HG02623 (cell line): Measurements from ENCODE around the gene ZRANB1.
"Not testable (repeated sequence)": the region's sequence is repeated elsewhere in the genome, so short reads cannot be mapped to it uniquely, and the experiment has no call there.

Experiments used
- ATAC-seq: cut with Tn5 transposase; IDR thresholded peaks from one replicate; pipeline ENCODE4 v1.9.1; 2021; ENCODE audit warnings: moderate library complexity; ENCODE audit not compliant: unreplicated experiment

The ZRANB1 gene

GRCh38 chr10:124941823-124942222 is at the start of gene ZRANB1:
ZRANB1 (plus strand) TSS chr10:124942123; CDS start chr10:124942494, 371 bp downstream.
- no peak for ATAC-seq

- ATAC-seq, result no peak
These were observed 49.0 kb upstream of the ZRANB1 start for GRCh38 chr10:124892905-124893304.

DNA sequence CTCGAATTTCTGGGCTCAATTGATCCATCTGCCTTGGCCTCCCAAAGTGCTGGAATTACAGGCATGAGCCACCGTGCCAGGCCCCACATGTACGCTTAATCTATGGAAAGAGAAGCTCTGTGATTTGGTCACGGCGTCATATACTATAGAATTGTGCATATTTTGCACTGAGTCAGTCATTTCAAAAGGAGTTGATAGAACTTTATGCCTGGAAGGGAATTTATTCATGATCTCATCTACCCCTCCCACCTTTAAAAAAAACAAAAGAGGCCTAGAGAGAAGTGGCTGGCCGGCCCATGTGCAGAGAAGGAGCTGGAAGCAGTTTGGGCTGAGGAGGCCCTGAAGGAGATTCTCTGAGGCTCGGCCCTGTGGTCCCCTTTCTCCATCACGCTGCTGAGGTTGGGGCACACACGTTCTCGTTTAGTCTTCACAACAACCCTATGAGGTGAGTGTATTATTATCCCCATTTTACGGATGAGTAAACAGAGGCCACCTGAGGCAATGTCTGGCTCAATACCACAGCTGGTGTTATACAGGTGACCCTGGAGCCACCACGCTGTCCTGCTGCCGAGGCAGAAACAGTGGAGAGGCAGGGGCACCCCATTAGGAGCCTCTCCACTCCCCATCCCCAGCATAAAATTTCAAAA is 47.2 kb upstream of the ZRANB1 start:
- ATAC-seq, result no peak

GRCh38 chr10:124896751-124897150 is 45.2 kb upstream of the ZRANB1 start:
- no peak for ATAC-seq

GRCh38 chr10:124898471-124898870 is 43.5 kb upstream of the ZRANB1 start:
- no peak for ATAC-seq

GRCh38 chr10:124899151-124899550 is 42.8 kb upstream of the ZRANB1 start:
- no peak for ATAC-seq

DNA sequence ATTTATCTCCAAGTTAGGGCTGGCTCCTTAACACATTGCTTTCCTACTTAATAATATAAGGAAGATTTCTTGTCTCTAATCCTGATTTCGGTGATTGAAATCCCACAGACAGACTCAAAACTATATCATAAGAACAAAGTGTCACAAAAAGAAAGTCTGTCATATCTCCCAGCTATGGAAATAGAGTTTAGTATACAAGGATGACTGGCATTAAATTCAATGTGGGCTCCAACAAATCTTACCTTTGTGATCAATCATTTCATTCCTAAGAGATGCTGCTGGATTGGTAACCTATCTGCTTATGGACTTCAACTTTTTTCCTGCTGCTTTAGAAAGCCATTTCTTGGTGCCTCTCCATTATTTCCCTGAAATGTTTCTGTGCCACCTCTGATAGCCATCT is 39.5 kb upstream of the ZRANB1 start:
- ATAC-seq, result no peak

DNA sequence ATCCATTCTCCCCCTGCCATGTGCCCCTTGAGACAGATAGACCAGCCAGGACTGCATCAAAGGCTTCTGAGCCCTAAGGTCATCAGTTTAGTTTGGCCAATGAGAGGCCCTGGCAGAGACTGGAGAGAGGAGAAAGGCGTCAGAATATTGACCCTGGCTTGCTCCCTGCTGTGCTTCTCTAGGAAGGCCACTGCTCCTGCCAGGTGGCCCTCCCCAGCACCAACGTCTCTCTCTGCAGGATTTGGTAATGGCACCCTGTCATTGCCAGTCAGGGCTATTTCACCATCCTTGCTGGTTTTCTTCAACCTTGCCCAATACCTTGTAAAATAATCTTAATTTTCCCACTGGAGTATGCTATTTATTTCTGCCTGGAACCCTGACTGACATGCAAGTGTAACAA is 38.8 kb upstream of the ZRANB1 start:
- no peak for ATAC-seq

- ATAC-seq, result no peak
These were observed 37.1 kb upstream of the ZRANB1 start for GRCh38 chr10:124904796-124905195.

DNA sequence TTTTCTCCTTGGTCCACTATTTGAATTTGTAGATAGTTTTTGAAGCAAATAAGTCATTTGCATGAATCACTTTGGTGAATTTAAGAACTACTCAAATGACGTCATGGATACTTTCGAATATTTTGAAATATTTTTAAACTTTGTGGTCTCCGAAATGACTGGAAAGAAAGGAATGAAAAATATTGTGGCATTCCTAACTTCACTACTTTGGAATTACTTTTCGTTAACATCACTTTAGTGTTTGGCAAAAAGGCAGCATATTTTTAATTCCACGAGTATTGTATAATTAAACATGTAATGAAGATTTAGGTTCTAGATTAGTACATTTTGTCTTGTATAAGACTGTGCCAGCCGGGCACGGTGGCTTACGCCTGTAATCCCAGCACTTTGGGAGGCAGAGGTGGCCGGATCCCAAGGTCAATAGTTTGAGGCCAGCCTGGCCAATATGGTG is 35.3 kb upstream of the ZRANB1 start:
- ATAC-seq, result no peak

GRCh38 chr10:124909563-124909962 is 32.4 kb upstream of the ZRANB1 start:
- ATAC-seq, result no peak

DNA sequence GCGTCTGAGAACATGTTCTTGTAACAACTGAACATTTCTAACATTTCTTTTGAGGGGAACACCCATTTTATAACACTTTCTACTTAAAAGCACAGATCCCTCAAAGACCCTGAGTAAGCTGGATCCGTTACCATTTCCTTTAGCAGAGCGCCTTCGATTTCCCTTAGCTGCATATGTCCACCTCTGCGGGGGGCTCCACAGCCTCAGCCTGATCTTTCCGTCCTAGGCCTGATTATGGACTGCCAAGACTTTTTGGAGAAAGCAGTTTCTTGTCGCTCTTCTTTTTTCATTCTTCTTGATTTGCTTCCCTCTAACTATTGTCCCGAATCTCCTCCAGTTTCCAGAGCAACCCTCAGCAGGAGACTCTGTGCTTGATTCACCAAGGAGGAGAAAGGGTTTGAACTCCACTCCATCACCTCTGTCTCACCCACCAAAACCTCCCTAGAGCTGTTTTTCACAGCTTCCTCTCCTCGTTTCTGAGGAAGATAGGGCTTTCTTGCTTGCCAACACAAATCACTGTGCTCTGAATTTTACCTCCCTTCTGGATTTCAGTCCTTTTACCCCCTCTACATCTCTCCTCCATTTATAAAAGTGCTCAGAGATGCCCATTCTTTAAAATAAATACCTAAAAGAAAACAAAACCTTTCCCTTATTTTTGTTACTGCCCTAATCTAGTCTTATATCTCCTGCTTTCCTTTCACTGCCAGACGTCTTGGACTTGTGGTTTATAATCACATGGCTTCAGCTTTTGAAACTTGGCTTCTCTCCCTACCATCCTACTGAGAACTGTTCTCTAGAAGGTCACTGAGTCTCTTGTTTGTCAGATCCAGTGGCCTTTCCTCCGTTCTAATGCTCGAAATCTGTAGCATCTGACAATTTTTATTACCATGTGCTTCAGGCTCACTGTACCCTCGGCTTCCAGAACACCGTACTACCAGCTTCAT is 30.5 kb upstream of the ZRANB1 start:
- no peak for ATAC-seq

GRCh38 chr10:124912101-124912886 is 29.6 kb upstream of the ZRANB1 start:
- no peak for ATAC-seq

- no peak for ATAC-seq
These were observed 28.8 kb upstream of the ZRANB1 start for GRCh38 chr10:124913167-124913566.

DNA sequence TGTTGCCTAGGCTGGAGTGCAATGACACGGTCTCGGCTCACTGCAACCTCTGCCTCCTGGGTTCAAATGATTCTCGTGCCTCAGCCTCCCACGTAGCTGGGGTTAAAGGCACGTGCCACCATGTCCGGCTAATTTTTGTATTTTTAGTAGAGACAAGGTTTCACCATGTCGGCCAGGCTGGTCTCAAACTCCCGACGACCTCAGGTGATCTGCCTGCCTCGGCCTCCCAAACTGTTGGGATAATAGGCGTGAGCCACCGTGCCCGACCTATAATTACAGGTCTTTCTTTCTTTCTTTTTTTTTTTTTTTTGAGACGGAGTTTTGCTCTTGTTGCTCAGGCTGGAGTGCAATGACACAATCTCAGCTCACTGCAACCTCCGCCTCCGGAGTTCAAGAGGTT is 27.5 kb upstream of the ZRANB1 start:
- not testable (repeated sequence) for ATAC-seq

- ATAC-seq, result no peak
These were observed 25.8 kb upstream of the ZRANB1 start for GRCh38 chr10:124916098-124916584.

- ATAC-seq, result peak; percentile 97
These were observed 25.1 kb upstream of the ZRANB1 start for GRCh38 chr10:124916585-124917427.

DNA sequence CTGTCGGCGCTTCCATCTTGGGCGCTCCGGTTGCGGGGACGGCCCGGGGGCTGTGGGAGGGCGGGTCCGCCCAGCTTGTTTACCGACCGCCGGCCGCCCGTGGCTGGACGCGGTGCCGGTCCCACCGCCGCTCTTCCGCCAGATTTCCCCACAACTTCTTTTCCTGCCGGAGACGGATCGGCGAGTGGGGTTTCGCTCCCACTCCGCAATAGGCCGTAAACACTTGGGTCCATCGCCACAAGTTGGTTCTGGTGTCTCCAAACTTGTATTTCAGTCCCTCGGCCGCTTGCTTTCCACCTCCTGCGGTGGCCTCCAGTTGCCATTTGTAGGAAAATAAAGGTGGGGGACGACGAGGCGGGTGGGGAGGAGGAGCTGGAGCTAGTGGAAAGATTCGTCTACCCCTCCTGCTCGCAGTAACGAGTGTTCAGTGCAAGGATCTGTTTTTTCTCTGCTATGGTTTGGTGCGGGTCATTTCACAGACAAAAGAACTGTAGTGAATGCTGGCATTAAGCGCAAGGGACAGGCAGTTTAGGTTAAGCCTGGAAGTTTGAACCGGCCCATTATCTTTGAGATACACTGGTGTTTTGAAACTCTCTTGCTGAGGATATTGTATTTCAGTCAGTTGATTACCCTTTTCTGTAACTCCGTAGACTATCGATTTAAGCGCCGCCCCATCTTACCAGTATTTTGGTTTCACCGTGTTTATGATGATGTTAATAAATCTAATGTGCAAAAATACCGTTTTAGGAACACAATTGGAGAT is 24.3 kb upstream of the ZRANB1 start:
- ATAC-seq, result peak; percentile 2

GRCh38 chr10:124918191-124918830 is 23.6 kb upstream of the ZRANB1 start:
- ATAC-seq, result no peak
